ENCODE results near the gene CALCOCO1. TPM values are rescaled to one million over a fixed set of nuclear protein-coding genes. Genes with fewer than 3 reads are reported as not detected.
A peak's percentile ranks its signal among the peaks of the same experiment; 100 is the strongest.

The CALCOCO1 gene
- total RNA-seq, 4 donors from 2014 or later, result 118 to 186 (median 168) TPM

GRCh38 chr12:53675701-53676607, 51.3 kb downstream of the CALCOCO1 start, which contains the start of gene ATP5MC2:
ATP5MC2 (minus strand) TSS chr12:53676083; CDS start chr12:53672614, 3,469 bp downstream.
- in situ Hi-C loops (cut with MboI; ENCODE audit: low pct_ligation_motif_present in 1 of 4, low pct_unique_long_range_greater_than_20kb in 1 of 4, low sequenced_read_pairs in 3 of 4), result loop anchor here (5.0 to 10.0 kb wide), 3 partner anchors 51 to 134 kb away; partner anchors contain the start of gene ATF7 (in 1 of the 4)
- WGBS, 2 donors (ENCODE audit: low coverage in 1 of 2), result 0 to 1% methylated on average over 1 to 61 of the region's 61 CpGs
- H3K4me3 ChIP-seq, result peak within 1 kb of the TSS; percentile 59 to 83 (median 67)
- peak; percentile 98 for DNase-seq
- peak; percentile 90 to 100 (median 99) for TF ChIP-seq CTCF (IDR thresholded peaks at IDR 0.05)
- TF ChIP-seq POLR2AphosphoS5 (IDR thresholded peaks at IDR 0.05), result peak; percentile 68 to 86 (median 82)
- peak; percentile 78 for TF ChIP-seq POLR2A (IDR thresholded peaks at IDR 0.05)
- TF ChIP-seq EP300 (IDR thresholded peaks at IDR 0.05; ENCODE audit: low read depth), result no peak
- peaks cover 6% of the 10 kb centered on the region for H3K27me3 ChIP-seq
- peak within 1 kb of the TSS; percentile 85 to 94 (median 90) for H3K27ac ChIP-seq
- H3K4me1 ChIP-seq, result peaks cover 10 to 33% (median 18%) of the 10 kb centered on the region in 4 donors
- peaks cover 0 to 17% (median 7%) of the 10 kb centered on the region in 4 donors for H3K36me3 ChIP-seq
- intact Hi-C loops (cut with DNase I; ENCODE audit: low total_unique reads), result loop anchor here (5.0 to 10.0 kb wide), 2 partner anchors 51 to 134 kb away; partner anchors contain the start of gene ATF7
- H3K9me3 ChIP-seq, result no peaks in the 10 kb centered on the region

GRCh38 chr12:53674977-53675700, 52.1 kb downstream of the CALCOCO1 start:
- Histone ChIP-seq H3K4me3 (peak overlapping the region; percentile 59 to 83 (median 67)), H3K27ac (peak overlapping the region; percentile 85 to 94 (median 90)), H3K9me3 (no peaks in the 10 kb centered on the region), H3K27me3 (peaks cover 6% of the 10 kb centered on the region), H3K36me3 (peaks cover 0 to 24% (median 9%) of the 10 kb centered on the region in 4 donors), H3K4me1 (peaks cover 10 to 33% (median 18%) of the 10 kb centered on the region in 4 donors)
- in situ Hi-C loops (cut with MboI; ENCODE audit: low pct_ligation_motif_present in 1 of 4, low pct_unique_long_range_greater_than_20kb in 1 of 4, low sequenced_read_pairs in 3 of 4) (loop anchor here (5.0 to 10.0 kb wide), 3 partner anchors 50 to 133 kb away; partner anchors contain the start of gene ATF7 (in 1 of the 4)), intact Hi-C loops (cut with DNase I; ENCODE audit: low total_unique reads) (loop anchor here (5.0 to 10.0 kb wide), 2 partner anchors 50 to 133 kb away; partner anchors contain the start of gene ATF7)
- DNase-seq, result no peak
- WGBS, 2 donors (ENCODE audit: low coverage in 1 of 2), result 10 to 25% methylated on average over 3 to 8 of the region's 8 CpGs
- TF ChIP-seq EP300 (IDR thresholded peaks at IDR 0.05; ENCODE audit: low read depth) (no peak), CTCF (IDR thresholded peaks at IDR 0.05) (no peak), POLR2A (IDR thresholded peaks at IDR 0.05) (no peak), POLR2AphosphoS5 (IDR thresholded peaks at IDR 0.05) (no peak)

- TF ChIP-seq EP300 (IDR thresholded peaks at IDR 0.05; ENCODE audit: low read depth) (no peak), POLR2AphosphoS5 (IDR thresholded peaks at IDR 0.05) (no peak), CTCF (IDR thresholded peaks at IDR 0.05) (no peak), POLR2A (IDR thresholded peaks at IDR 0.05) (no peak)
- Histone ChIP-seq H3K27me3 (no peaks in the 10 kb centered on the region), H3K27ac (no peak overlapping the region), H3K4me3 (no peak overlapping the region), H3K4me1 (peaks cover 6 to 30% (median 8%) of the 10 kb centered on the region in 4 donors), H3K9me3 (no peaks in the 10 kb centered on the region), H3K36me3 (peaks cover 0 to 56% (median 24%) of the 10 kb centered on the region in 4 donors)
- no peak for DNase-seq
- in situ Hi-C loops (cut with MboI; ENCODE audit: low pct_ligation_motif_present in 1 of 4, low pct_unique_long_range_greater_than_20kb in 1 of 4, low sequenced_read_pairs in 3 of 4) (loop anchor here in 2 of 4 donors (5.0 to 10.0 kb wide), 3 partner anchors 46 to 129 kb away; partner anchors contain the start of gene ATF7 (in 1 of the 2)), intact Hi-C loops (cut with DNase I; ENCODE audit: low total_unique reads) (loop anchor here (10.0 kb wide), 1 partner anchor 46 kb away; the partner anchor contains the start of gene ATF7)
These were observed 56.3 kb downstream of the CALCOCO1 start for GRCh38 chr12:53670971-53671370.

All from transverse colon (tissue), 4 donors.